ENCODE data around the gene OLFM1. TPM values are rescaled to one million over a fixed set of nuclear protein-coding genes. Genes with fewer than 3 reads are reported as not detected.

Gene OLFM1
- total RNA-seq, 2 experiments from 2014 or later, result 0.30 TPM; not detected in 1

- no peak for DNase-seq
- no peak overlapping the region for H3K27ac Mint-ChIP-seq
- no peak overlapping the region for H3K4me3 Mint-ChIP-seq
- ATAC-seq, result no peak
- no peaks in the 10 kb centered on the region for H3K4me1 Mint-ChIP-seq
- peaks cover 15% of the 10 kb centered on the region for H3K27me3 Mint-ChIP-seq
- no peaks in the 10 kb centered on the region for H3K36me3 Mint-ChIP-seq
- CTCF ChIA-PET, result no interaction called here
- no peaks in the 10 kb centered on the region for H3K9me3 Mint-ChIP-seq (ENCODE audit: low read depth)
Measured at GRCh38 chr9:135076143-135076875, 11.2 kb upstream of the OLFM1 start.

GRCh38 chr9:135076876-135077430 lies 10.5 kb upstream of the OLFM1 start:
- Mint-ChIP-seq H3K27me3 (peaks cover 15% of the 10 kb centered on the region), H3K9me3 (ENCODE audit: low read depth) (no peaks in the 10 kb centered on the region), H3K4me3 (no peak overlapping the region), H3K27ac (no peak overlapping the region), H3K36me3 (no peaks in the 10 kb centered on the region), H3K4me1 (no peaks in the 10 kb centered on the region)
- DNase-seq, result no peak
- CTCF ChIA-PET, result no interaction called here
- ATAC-seq, result no peak

- CTCF ChIA-PET, result no interaction called here
- H3K27me3 Mint-ChIP-seq, result peaks cover 15% of the 10 kb centered on the region
- H3K27ac Mint-ChIP-seq, result no peak overlapping the region
- H3K9me3 Mint-ChIP-seq (ENCODE audit: low read depth), result no peaks in the 10 kb centered on the region
- no peaks in the 10 kb centered on the region for H3K4me1 Mint-ChIP-seq
- DNase-seq (no peak), ATAC-seq (no peak)
- no peak overlapping the region for H3K4me3 Mint-ChIP-seq
- H3K36me3 Mint-ChIP-seq, result no peaks in the 10 kb centered on the region
Measured at GRCh38 chr9:135077497-135078200, 9.8 kb upstream of the OLFM1 start.

- DNase-seq, result no peak
- CTCF ChIA-PET, result no interaction called here
- no peak for ATAC-seq
- no peak overlapping the region for H3K27ac Mint-ChIP-seq
- H3K36me3 Mint-ChIP-seq, result no peaks in the 10 kb centered on the region
- H3K4me1 Mint-ChIP-seq, result no peaks in the 10 kb centered on the region
- no peaks in the 10 kb centered on the region for H3K9me3 Mint-ChIP-seq (ENCODE audit: low read depth)
- H3K27me3 Mint-ChIP-seq, result peaks cover 15% of the 10 kb centered on the region
- no peak overlapping the region for H3K4me3 Mint-ChIP-seq
Measured at GRCh38 chr9:135078361-135078821, 9.1 kb upstream of the OLFM1 start.

- no peaks in the 10 kb centered on the region for H3K4me1 Mint-ChIP-seq
- DNase-seq, result no peak
- H3K4me3 Mint-ChIP-seq, result no peak overlapping the region
- H3K27ac Mint-ChIP-seq, result no peak overlapping the region
- no peaks in the 10 kb centered on the region for H3K9me3 Mint-ChIP-seq (ENCODE audit: low read depth)
- peaks cover 15% of the 10 kb centered on the region for H3K27me3 Mint-ChIP-seq
- no peak for ATAC-seq
- CTCF ChIA-PET, result no interaction called here
- H3K36me3 Mint-ChIP-seq, result no peaks in the 10 kb centered on the region
Measured at GRCh38 chr9:135079018-135079417, 8.4 kb upstream of the OLFM1 start.

GRCh38 chr9:135079676-135080075 lies 7.8 kb upstream of the OLFM1 start:
- Mint-ChIP-seq H3K27ac (no peak overlapping the region), H3K36me3 (no peaks in the 10 kb centered on the region), H3K4me3 (no peak overlapping the region), H3K9me3 (ENCODE audit: low read depth) (no peaks in the 10 kb centered on the region), H3K4me1 (no peaks in the 10 kb centered on the region), H3K27me3 (peaks cover 14% of the 10 kb centered on the region)
- CTCF ChIA-PET, result no interaction called here
- DNase-seq (no peak), ATAC-seq (no peak)

- no peaks in the 10 kb centered on the region for H3K9me3 Mint-ChIP-seq (ENCODE audit: low read depth)
- no peak for ATAC-seq
- no peak for DNase-seq
- no peaks in the 10 kb centered on the region for H3K36me3 Mint-ChIP-seq
- peaks cover 15% of the 10 kb centered on the region for H3K27me3 Mint-ChIP-seq
- no peaks in the 10 kb centered on the region for H3K4me1 Mint-ChIP-seq
- CTCF ChIA-PET, result no interaction called here
- no peak overlapping the region for H3K4me3 Mint-ChIP-seq
- H3K27ac Mint-ChIP-seq, result no peak overlapping the region
Measured at GRCh38 chr9:135080286-135081263, 6.9 kb upstream of the OLFM1 start.

- Mint-ChIP-seq H3K9me3 (ENCODE audit: low read depth) (no peaks in the 10 kb centered on the region), H3K27ac (no peak overlapping the region), H3K4me1 (peaks cover 3% of the 10 kb centered on the region), H3K36me3 (no peaks in the 10 kb centered on the region), H3K4me3 (no peak overlapping the region), H3K27me3 (peaks cover 18% of the 10 kb centered on the region)
- CTCF ChIA-PET, result no interaction called here
- ATAC-seq (no peak), DNase-seq (no peak)
Measured at GRCh38 chr9:135081264-135081660, 6.2 kb upstream of the OLFM1 start.

GRCh38 chr9:135081731-135082130 lies 5.7 kb upstream of the OLFM1 start:
- CTCF ChIA-PET, result no interaction called here
- no peak overlapping the region for H3K27ac Mint-ChIP-seq
- no peaks in the 10 kb centered on the region for H3K9me3 Mint-ChIP-seq (ENCODE audit: low read depth)

GRCh38 chr9:135082536-135082935 lies 4.9 kb upstream of the OLFM1 start:
- Mint-ChIP-seq H3K27me3 (peaks cover 16% of the 10 kb centered on the region), H3K4me1 (peaks cover 3% of the 10 kb centered on the region), H3K9me3 (ENCODE audit: low read depth) (no peaks in the 10 kb centered on the region), H3K27ac (no peak overlapping the region), H3K36me3 (no peaks in the 10 kb centered on the region), H3K4me3 (no peak overlapping the region)
- CTCF ChIA-PET, result no interaction called here
- no peak for DNase-seq
- no peak for ATAC-seq

More at GRCh38 chr9:135081731-135082130, 5.7 kb upstream of the OLFM1 start:
- DNase-seq (no peak), ATAC-seq (no peak)
- H3K4me1 Mint-ChIP-seq, result peaks cover 3% of the 10 kb centered on the region
- no peaks in the 10 kb centered on the region for H3K36me3 Mint-ChIP-seq
- H3K4me3 Mint-ChIP-seq, result no peak overlapping the region
- peaks cover 18% of the 10 kb centered on the region for H3K27me3 Mint-ChIP-seq

GRCh38 chr9:135083241-135083810 lies 4.1 kb upstream of the OLFM1 start:
- Mint-ChIP-seq H3K9me3 (ENCODE audit: low read depth) (no peaks in the 10 kb centered on the region), H3K27me3 (peaks cover 16% of the 10 kb centered on the region), H3K36me3 (no peaks in the 10 kb centered on the region), H3K27ac (no peak overlapping the region), H3K4me3 (no peak overlapping the region), H3K4me1 (peaks cover 3% of the 10 kb centered on the region)
- no peak for ATAC-seq
- CTCF ChIA-PET, result no interaction called here
- no peak for DNase-seq

- H3K27ac Mint-ChIP-seq, result no peak overlapping the region
- CTCF ChIA-PET, result no interaction called here
- H3K36me3 Mint-ChIP-seq, result no peaks in the 10 kb centered on the region
- H3K27me3 Mint-ChIP-seq, result peaks cover 19% of the 10 kb centered on the region
- H3K4me1 Mint-ChIP-seq, result peaks cover 3% of the 10 kb centered on the region
- no peak for ATAC-seq
- no peaks in the 10 kb centered on the region for H3K9me3 Mint-ChIP-seq (ENCODE audit: low read depth)
- H3K4me3 Mint-ChIP-seq, result no peak overlapping the region
- no peak for DNase-seq
Measured at GRCh38 chr9:135083831-135084230, 3.6 kb upstream of the OLFM1 start.

GRCh38 chr9:135084262-135084661 lies 3.2 kb upstream of the OLFM1 start:
- no peak for DNase-seq
- H3K27me3 Mint-ChIP-seq, result peaks cover 23% of the 10 kb centered on the region
- no peak overlapping the region for H3K27ac Mint-ChIP-seq
- H3K36me3 Mint-ChIP-seq, result no peaks in the 10 kb centered on the region
- ATAC-seq, result no peak
- CTCF ChIA-PET, result no interaction called here
- H3K4me1 Mint-ChIP-seq, result peaks cover 3% of the 10 kb centered on the region
- no peaks in the 10 kb centered on the region for H3K9me3 Mint-ChIP-seq (ENCODE audit: low read depth)
- H3K4me3 Mint-ChIP-seq, result no peak overlapping the region

Measured in activated CD8-positive, alpha-beta memory T cell treated with anti-CD3 and anti-CD28 coated beads, Interleukin-2, amount 10 ng/mL, durations not matched to agents 7 days and 5 days (primary cell).